Measurements from ENCODE around the gene CNTNAP2.

GRCh38 chr7:148290538-148290937 is 2173.9 kb downstream of the CNTNAP2 start:
- TF ChIP-seq CTCF (IDR thresholded peaks at IDR 0.05; ENCODE audit: borderline replicate concordance, extremely low read depth, low read length, poor library complexity, severe bottlenecking), result no peak
- no peak for TF ChIP-seq EZH2 (IDR thresholded peaks at IDR 0.05; ENCODE audit: borderline replicate concordance, low read depth, low read length, severe bottlenecking)
